T-helper 1 cell (primary cell): ENCODE data around the gene ZBTB7A.

ENCODE experiments used
- DNase-seq, 5 donors: peaks; one replicate each; pipeline ENCODE4 v3.0.0-alpha.2; 2012 to 2020

Gene ZBTB7A

DNA sequence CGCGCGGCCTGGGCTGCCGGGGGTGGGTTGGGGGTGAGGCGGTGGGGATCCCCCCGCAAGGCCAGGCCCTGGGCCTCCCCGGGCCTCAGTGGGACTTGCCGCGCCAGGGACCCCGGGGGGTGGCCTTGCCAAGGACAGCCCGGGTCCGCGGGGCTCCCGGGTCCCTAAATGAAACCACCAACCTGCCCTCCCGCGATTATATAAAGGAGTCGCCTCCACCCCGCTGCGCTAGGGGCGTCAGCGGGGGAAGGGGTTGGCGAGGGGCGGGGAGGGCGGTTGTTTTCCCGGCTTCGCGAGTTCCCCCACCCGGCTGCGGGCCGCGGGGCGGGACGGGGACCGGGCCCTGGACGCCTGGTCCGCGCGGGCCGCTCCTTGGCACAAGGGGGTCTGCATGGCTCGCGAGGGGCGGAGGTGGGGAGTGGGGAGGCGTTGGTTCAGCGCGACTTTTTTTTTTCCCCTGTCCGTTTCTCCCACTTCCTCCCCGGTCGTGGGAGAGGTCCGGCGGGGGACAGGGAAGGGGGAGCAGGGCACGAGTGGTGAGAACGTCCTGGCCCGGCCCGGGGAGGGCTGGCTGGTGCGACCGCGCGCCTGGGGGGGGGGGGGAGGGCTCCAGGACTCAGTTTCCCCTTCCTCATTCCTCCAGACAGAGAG, 822 bp upstream of the ZBTB7A start:
- DNase-seq, result peak in 3 of 5 donors; percentile 45 to 57 (median 50)

DNA sequence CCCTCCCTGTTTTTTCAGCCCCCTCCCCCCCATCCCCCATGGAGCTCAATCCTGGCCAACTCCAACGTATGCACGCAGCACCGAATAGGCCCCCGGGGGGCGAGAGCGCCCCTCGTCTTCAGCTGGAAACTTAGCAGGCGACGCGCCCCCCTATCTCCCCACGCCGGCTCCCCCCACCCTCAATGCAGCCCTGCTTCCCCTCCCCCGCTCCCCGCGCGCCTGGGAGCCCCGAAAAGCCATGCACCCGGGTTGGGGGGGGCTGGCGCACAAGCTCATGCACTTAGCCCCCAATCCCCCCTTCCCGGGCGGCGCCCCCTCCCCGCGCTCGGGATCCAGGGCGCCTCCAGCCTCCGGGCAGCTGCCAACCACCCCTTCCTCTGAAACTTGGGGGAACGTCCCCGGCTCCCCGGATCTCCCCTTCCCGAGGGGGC, 508 bp downstream of the ZBTB7A start:
- DNase-seq, result peak in 2 of 5 donors; percentile 46 to 54

- peak; percentile 94 to 99 (median 97) for DNase-seq
Measured at GRCh38 chr19:4065430-4066175, 1.1 kb downstream of the ZBTB7A start.

- DNase-seq, result peak in 3 of 5 donors; percentile 38 to 54 (median 46)
Measured at GRCh38 chr19:4064496-4065260, 2.0 kb downstream of the ZBTB7A start.

GRCh38 chr19:4064149-4064495, 2.6 kb downstream of the ZBTB7A start:
- no peak for DNase-seq

GRCh38 chr19:4063369-4064148, 3.1 kb downstream of the ZBTB7A start:
- DNase-seq, result no peak

GRCh38 chr19:4062419-4063368, 4.0 kb downstream of the ZBTB7A start:
- no peak for DNase-seq

DNA sequence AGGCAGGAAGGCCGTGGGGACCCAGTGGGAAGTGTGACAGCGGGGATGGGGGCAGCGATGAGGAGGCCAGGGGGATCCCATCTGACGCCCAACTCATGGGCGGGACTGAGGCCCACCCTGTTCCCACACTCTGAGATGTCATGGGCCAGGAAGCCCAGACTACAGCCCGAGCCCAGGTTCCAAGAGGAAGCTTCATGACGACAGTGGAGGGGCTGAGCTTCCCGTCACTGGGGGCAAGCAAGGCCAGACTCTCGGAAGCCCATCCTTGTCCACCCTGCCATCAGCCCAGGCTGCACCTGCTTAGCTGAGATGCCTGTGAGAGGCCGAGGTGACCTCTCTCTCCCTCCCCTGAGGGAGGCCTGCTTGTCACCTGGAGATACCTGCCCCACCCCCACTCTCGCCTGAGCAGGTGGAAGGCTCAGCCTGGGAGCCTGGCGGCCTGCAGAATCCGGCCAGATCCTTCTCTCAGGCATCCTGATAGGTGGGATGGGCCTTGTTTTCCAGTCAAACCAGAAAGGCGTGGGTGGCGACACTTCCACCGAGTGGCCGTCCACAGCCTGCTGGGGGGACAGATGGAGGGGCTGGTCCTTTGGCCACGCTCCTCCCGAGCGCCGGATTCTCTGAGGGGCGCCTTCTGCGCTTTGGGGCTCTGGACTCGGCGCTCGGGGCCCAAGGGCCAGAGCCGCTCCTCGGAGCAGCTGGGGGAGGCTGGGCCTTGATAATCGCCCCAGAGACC, 4.8 kb downstream of the ZBTB7A start:
- no peak for DNase-seq

DNA sequence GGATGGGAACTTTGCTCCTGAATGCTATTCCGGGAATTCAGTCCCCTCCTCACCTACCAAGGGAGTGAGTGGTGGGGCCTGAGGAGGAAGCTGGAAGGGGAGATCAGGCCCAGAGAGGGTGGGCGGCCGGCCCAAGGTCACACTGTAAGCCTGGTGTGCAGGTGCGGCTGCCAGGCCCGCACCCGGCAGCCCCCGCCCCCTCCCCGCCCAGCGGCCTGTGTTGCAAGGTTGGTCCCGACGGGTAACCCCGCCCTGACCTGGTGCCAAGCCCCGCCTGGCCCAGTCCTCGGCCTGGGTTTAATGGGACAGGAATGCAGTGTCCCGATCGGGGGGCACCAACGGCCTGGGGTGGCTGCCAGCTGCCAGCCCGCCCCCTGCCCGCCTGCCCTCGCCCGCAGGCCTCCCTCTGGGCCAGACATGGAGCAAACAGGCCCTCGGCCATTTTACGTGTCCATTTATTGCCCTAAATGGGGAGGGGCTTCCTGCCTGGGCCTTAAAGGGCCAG, 5.5 kb downstream of the ZBTB7A start:
- DNase-seq, result peak in 2 of 5 donors; percentile 31 to 36

DNA sequence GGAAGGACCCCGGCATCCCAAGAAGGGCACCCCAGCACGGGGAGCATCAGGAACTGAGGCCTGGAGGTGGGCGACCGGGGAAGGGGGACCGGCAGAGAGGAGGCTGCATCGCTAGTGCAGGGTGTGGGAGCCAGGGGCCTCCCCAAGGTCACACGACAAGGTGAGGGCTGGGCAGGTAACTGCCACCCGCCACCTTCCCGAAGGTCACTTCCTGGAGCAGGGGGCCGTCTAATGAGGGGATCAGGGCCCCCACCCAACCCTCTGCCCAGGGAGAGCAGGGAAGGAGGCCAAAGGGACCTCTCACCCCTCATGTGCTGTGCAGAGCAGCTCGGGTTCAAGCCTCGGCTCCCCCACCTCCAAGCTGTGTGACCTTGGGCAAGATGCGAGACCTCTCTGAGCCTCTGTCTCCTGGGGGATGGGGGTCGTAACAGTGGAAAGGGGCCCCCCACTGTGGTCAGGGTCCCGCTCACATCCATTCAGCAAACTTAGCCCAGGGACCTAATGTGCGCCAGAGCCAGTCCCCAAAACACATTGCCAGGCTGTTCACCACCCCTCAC, 6.0 kb downstream of the ZBTB7A start:
- DNase-seq, result no peak

GRCh38 chr19:4059891-4060620, 6.6 kb downstream of the ZBTB7A start:
- peak in 4 of 5 donors; percentile 39 to 53 (median 50) for DNase-seq

DNA sequence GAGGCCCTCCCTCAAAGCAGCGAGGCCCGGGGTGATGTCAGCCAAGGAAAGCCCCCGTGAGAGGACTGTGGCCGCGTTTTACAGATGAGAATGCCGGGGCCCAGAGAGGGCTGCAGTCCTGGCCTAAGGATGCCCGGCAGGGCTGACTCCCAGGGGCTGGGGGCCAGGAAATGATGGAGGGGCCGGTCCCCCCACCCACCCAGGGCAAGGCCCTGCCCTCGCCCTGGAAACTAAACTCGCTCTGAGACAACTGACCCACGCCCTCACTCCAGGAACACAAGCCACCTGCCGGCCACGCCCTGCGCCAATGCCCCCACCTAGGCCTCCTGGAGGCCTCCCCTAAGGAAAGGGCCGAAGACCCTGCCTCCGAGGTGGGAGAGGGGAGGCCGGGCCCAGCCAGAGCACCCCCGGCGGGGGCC, 7.2 kb downstream of the ZBTB7A start:
- DNase-seq, result no peak

DNA sequence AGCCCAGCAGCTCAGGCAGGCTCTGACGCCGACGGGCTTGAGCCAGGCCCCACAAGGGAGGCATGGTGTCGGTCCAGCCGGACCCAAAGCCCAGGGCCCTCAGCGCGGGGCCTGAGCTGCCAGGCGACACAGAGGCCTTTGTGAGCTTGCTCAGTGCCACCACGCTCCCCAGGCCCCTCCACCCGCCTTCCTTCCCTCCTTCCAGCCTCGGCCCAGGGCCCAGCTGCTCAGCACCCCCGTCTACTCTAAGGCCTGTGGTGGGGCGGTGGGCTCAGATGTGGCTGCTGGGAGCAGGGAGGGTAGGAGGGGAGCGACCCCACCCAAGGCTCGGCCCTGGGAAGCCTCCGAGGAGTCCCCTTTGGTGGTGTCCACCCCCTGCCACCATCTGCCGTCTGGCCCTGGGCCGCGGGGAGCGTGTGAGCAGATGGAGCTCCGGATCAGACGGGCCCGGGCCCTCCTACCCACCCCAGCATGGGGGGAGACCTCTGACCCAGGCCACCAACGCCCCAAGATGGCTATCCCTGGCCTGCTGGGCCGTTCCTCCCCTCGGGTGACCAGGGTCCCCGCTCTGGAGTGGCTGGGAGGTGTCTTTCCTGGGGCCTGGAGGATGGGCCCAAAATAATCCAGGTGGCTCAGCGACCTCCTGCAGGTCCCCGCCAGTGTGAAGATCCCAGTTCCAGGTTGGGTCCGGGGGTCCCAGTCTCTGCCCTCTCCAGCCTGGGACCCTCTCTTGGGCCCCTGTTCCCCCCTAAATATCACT, 7.8 kb downstream of the ZBTB7A start:
- no peak for DNase-seq

GRCh38 chr19:4057931-4058692, 8.6 kb downstream of the ZBTB7A start:
- no peak for DNase-seq

- DNase-seq, result no peak
Measured at GRCh38 chr19:4055209-4055552, 11.5 kb downstream of the ZBTB7A start.

DNA sequence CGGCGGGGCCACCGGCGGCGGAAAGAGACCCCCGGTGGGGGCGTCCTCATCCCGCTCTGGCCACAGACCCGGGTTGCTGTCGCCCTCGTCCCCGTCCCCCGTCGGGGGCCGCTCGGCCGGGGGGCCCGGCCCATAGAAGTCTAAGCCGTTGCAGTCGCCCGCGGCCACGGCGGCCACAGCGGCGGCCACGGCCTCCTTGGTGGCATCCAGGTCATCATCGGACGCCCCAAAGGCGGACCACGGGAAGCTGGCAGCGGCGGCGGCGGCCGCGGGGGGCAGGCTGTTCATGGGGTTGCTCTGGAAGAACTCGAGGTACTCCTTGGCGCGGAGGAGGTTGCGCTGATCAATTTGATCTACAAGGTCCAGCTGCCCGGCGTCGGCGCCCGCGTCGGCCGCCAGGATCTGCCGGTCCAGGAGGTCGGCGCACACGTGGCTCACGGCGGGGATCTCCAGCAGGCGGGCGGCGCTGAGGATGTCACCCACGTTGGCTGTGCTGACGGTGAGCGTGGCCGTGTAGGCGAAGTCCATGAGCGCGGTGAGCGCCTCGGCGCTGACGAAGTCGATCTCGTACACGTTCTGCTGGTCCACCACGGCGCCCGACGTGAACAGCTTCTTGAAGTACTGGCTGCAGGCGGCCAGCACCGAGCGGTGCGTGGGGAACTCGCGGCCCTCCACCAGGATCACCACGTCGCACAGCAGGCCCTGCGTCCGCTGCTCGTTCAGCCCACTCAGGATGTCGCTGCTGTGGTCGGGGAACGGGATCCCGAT, 12.1 kb downstream of the ZBTB7A start:
- no peak for DNase-seq
